ENCODE results near the gene PSMG2. TPM values are rescaled to one million over a fixed set of nuclear protein-coding genes. Genes with fewer than 3 reads are reported as not detected.
A peak's percentile ranks its signal among the peaks of the same experiment; 100 is the strongest.

The PSMG2 gene
- 126 TPM for total RNA-seq (2013)
- 100 to 1,000 TPM in 2 of 3 donors, 10 to 100 TPM in 1; 37.1 to 143 (median 118) TPM for polyA plus RNA-seq
- 36.0 and 67.0 TPM in 2 replicates for polyA minus RNA-seq
- total RNA-seq: 15.5 to 69.6 (median 44.8) reads per million in 11 experiments

- TF ChIP-seq CTCF (IDR thresholded peaks at IDR 0.05): no peak
- Mint-ChIP-seq H3K36me3 (peaks cover 19 to 30% of the 10 kb centered on the region in 2 donors), H3K27me3 (ENCODE audit: low read depth in 3 of 3) (no peaks in the 10 kb centered on the region), H3K9me3 (no peaks in the 10 kb centered on the region), H3K27ac (peak within 1 kb of the TSS; percentile 98 to 100 (median 99)), H3K4me1 (peaks cover 31% of the 10 kb centered on the region), H3K4me3 (peak within 1 kb of the TSS; percentile 98 to 99)
- Histone ChIP-seq H3K9me3 (replicated peaks in 1 of 2; ENCODE audit: control insufficient read depth in 1 of 2, insufficient read depth in 1 of 2, low read length in 2 of 2) (no peaks in the 10 kb centered on the region), H4K20me1 (ENCODE audit: insufficient read depth, low read length) (peaks cover 14% of the 10 kb centered on the region), H3K4me1 (ENCODE audit: control insufficient read depth in 1 of 2, insufficient read depth in 2 of 2, low read length in 2 of 2) (peaks cover 22 to 32% of the 10 kb centered on the region in 2 donors), H3K9ac (ENCODE audit: insufficient read depth, low read length, poor library complexity, severe bottlenecking) (peak within 1 kb of the TSS; percentile 98), H2AFZ (ENCODE audit: insufficient read depth, low read depth, low read length, poor library complexity, severe bottlenecking) (peak within 1 kb of the TSS; percentile 95), H3K79me2 (ENCODE audit: insufficient read depth, low read length) (peaks cover 67% of the 10 kb centered on the region), H3K4me2 (replicated peaks; ENCODE audit: extremely low read depth, low read length, poor library complexity, severe bottlenecking) (peak within 1 kb of the TSS; percentile 87), H3K27ac (ENCODE audit: low read depth in 1 of 2, low read length in 2 of 2) (peak within 1 kb of the TSS; percentile 90 to 95), H3K27me3 (ENCODE audit: control insufficient read depth in 2 of 2, insufficient read depth in 2 of 2, low read length in 2 of 2) (no peaks in the 10 kb centered on the region), H3K4me3 (replicated peaks in 1 of 3; ENCODE audit: low read depth in 2 of 3, low read length in 3 of 3) (peak within 1 kb of the TSS; percentile 84 to 89 (median 89)), H3K36me3 (replicated peaks in 1 of 2; ENCODE audit: control insufficient read depth in 1 of 2, insufficient read depth in 2 of 2, low read length in 2 of 2) (peaks cover 23 to 39% of the 10 kb centered on the region in 2 donors)
- peak; percentile 72 to 79 (median 74) for DNase-seq
- intact Hi-C loops (cut with micrococcal nuclease): loop anchor here in 1 of 2 donors (5.0 kb wide), 1 partner anchor 1025 kb away; the partner anchor contains the start of genes FAM210A and RNMT
- WGBS (ENCODE audit: insufficient coverage): under 1% methylated on average over 89 of the region's 89 CpGs
Observed at GRCh38 chr18:12702221-12703095, at the start of gene PSMG2, which contains the start of gene CEP76. TSS of gene PSMG2 (plus strand) at chr18:12703042. CDS start at chr18:12703108, 66 bp downstream. TSS of gene CEP76 (minus strand) at chr18:12702723. CDS start at chr18:12702548, 175 bp downstream.

GRCh38 chr18:12654971-12655370 is 47.9 kb upstream of the PSMG2 start:
- H3K4me3 Mint-ChIP-seq: no peak overlapping the region
- TF ChIP-seq CTCF (IDR thresholded peaks at IDR 0.05): no peak
- H3K4me2 ChIP-seq (replicated peaks; ENCODE audit: extremely low read depth, low read length, poor library complexity, severe bottlenecking): no peak overlapping the region
- intact Hi-C loops (cut with micrococcal nuclease): loop anchor here (5.0 to 10.0 kb wide), 4 partner anchors 48 to 248 kb away; partner anchors contain the start of gene PRELID3A (in 2 of the 2)
- no peaks in the 10 kb centered on the region for H3K9me3 ChIP-seq (replicated peaks in 1 of 2; ENCODE audit: control insufficient read depth in 1 of 2, insufficient read depth in 1 of 2, low read length in 2 of 2)
- no peak overlapping the region for H3K27ac ChIP-seq (ENCODE audit: low read depth in 1 of 2, low read length in 2 of 2)
- H3K4me1 ChIP-seq (ENCODE audit: control insufficient read depth in 1 of 2, insufficient read depth in 2 of 2, low read length in 2 of 2): peaks cover 11 to 19% of the 10 kb centered on the region in 2 donors
- peaks cover 7 to 21% of the 10 kb centered on the region in 2 donors for H3K27me3 ChIP-seq (ENCODE audit: control insufficient read depth in 2 of 2, insufficient read depth in 2 of 2, low read length in 2 of 2)
- peaks cover 0 to 11% (median 0%) of the 10 kb centered on the region in 7 donors for H3K9me3 Mint-ChIP-seq
- H3K36me3 ChIP-seq (replicated peaks in 1 of 2; ENCODE audit: control insufficient read depth in 1 of 2, insufficient read depth in 2 of 2, low read length in 2 of 2): no peaks in the 10 kb centered on the region
- H3K4me1 Mint-ChIP-seq: peaks cover 20% of the 10 kb centered on the region
- peaks cover 13 to 35% (median 23%) of the 10 kb centered on the region in 3 donors for H3K27me3 Mint-ChIP-seq (ENCODE audit: low read depth in 3 of 3)
- WGBS (ENCODE audit: insufficient coverage): no CpG with 5 or more reads among the region's 1 CpG
- H3K36me3 Mint-ChIP-seq: peaks cover 0 to 3% of the 10 kb centered on the region in 2 donors
- no peaks in the 10 kb centered on the region for H3K79me2 ChIP-seq (ENCODE audit: insufficient read depth, low read length)
- H4K20me1 ChIP-seq (ENCODE audit: insufficient read depth, low read length): no peaks in the 10 kb centered on the region
- no peak overlapping the region for H3K4me3 ChIP-seq (replicated peaks in 1 of 3; ENCODE audit: low read depth in 2 of 3, low read length in 3 of 3)
- H3K9ac ChIP-seq (ENCODE audit: insufficient read depth, low read length, poor library complexity, severe bottlenecking): no peak overlapping the region
- no peak for DNase-seq
- H3K27ac Mint-ChIP-seq: no peak overlapping the region
- H2AFZ ChIP-seq (ENCODE audit: insufficient read depth, low read depth, low read length, poor library complexity, severe bottlenecking): no peak overlapping the region
